Ovary (tissue), 9 donors: Measurements from ENCODE around the gene EFL1. TPM values are rescaled to one million over a fixed set of nuclear protein-coding genes. Genes with fewer than 3 reads are reported as not detected.

Source experiments
- DNase-seq, 5 donors: peaks; one replicate each; pipeline ENCODE4 v3.0.0-alpha.2; 2019 to 2020
- H3K27ac ChIP-seq, 2 donors: fragments of 200-600 bp; one replicate each; pipeline versions ENCODE4 v1.5.1 to v1.8.0; 2019 to 2022
- H3K27me3 ChIP-seq: fragments of 200-600 bp; one replicate; pipeline ENCODE4 v1.8.0; 2022
- H3K36me3 ChIP-seq: fragments of 200-600 bp; sonication (generic); one replicate; pipeline ENCODE4 v1.5.1; 2019
- H3K4me1 ChIP-seq: one replicate; pipeline ENCODE4 v1.8.1; 2013; ENCODE audit warnings: mild to moderate bottlenecking, moderate library complexity; ENCODE audit not compliant: insufficient read depth
- H3K4me3 ChIP-seq: fragments of 200-600 bp; sonication (generic); one replicate; pipeline ENCODE4 v1.5.1; 2017
- H3K9me3 ChIP-seq, 2 donors: fragments of 200-600 bp in 1 of 2; sonication (generic) in 1 of 2; one replicate each; pipeline versions ENCODE4 v1.5.1 to v1.8.1; 2013 to 2019; ENCODE audit warnings: mild to moderate bottlenecking in 1 of 2, moderate library complexity in 1 of 2
- EP300 ChIP-seq: sonication (generic); formaldehyde crosslinking; IDR thresholded peaks from one replicate; pipeline ENCODE4 v1.6.1; 2017; ENCODE audit warnings: antibody characterized with exemption
- POLR2A ChIP-seq: fragments of 450-650 bp; IDR thresholded peaks from one replicate; pipeline ENCODE4 v1.6.1; 2017; ENCODE audit warnings: antibody characterized with exemption, mild to moderate bottlenecking, moderate library complexity
- WGBS, 3 donors: extraction: QIAGEN DNeasy Blood & Tissue Kit in 1 of 3; methylation state at CpG; one replicate each; pipeline versions ENCODE4 v1.1.5 to v1.1.7; 2013 to 2017; 5-methylcytosine and 5-hydroxymethylcytosine counted together
- intact Hi-C, 4 donors: fragments of 100-400 bp; cut with DNase I; formaldehyde crosslinking; loops; one replicate each; pipeline versions ENCODE4 v1.11.0 to v1.15.1; 2022 to 2023
- polyA plus RNA-seq, 2 donors: library from polyadenylated mRNA; stranded (reverse); fragments of 200-250 nt in 1 of 2; fragments of 350-450 nt in 1 of 2; fragmentation: Illumina TruSeq in 1 of 2; extraction: RNeasy Lipid Tissue Mini Kit (QIAGEN cat#74804) in 1 of 2; gene quantifications; one replicate each; pipeline ENCODE4 v1.2.3, GENCODE V29; 2013 to 2014
- total RNA-seq, 7 donors: library from RNA; depleted of rRNA in 2 of 7; stranded (reverse); fragments of >200 nt in 2 of 7; fragmentation: NEBNext Ultra II Directional in 3 of 7; extraction: Animal tissue kit (Norgen Biotek cat#: 25700) in 3 of 7; gene quantifications; one replicate each; pipeline versions ENCODE4 v1.1.0 to v1.2.4, GENCODE V29; 2016 to 2023
- TF ChIP-seq, protein P1 (sequence below), 3 donors: fragments of 450-650 bp in 2 of 3; fragments of 200-600 bp in 1 of 3; IDR thresholded peaks; one replicate each; pipeline versions ENCODE4 v1.5.1 to v1.8.0; 2016 to 2022; ENCODE audit warnings: antibody characterized with exemption in 3 of 3, mild to moderate bottlenecking in 1 of 3
- donor health status: DM: no; HTN: no; CAD: no; lungs with moderate emphysema.
- donor health status: DM: no; HTN: no; CAD: no.
- donor health status: Bipolar disorder and iron deficiency.
- donor health status: DM: yes; HTN: yes; CAD: no.
- donor health status: DM: no; HTN: no; CAD: no.
- donor health status: DM: yes; HTN: yes; CAD: no.

The EFL1 gene
- total and polyA plus RNA-seq, 9 donors: 4.1 to 15.2 (median 8.9) TPM

DNA sequence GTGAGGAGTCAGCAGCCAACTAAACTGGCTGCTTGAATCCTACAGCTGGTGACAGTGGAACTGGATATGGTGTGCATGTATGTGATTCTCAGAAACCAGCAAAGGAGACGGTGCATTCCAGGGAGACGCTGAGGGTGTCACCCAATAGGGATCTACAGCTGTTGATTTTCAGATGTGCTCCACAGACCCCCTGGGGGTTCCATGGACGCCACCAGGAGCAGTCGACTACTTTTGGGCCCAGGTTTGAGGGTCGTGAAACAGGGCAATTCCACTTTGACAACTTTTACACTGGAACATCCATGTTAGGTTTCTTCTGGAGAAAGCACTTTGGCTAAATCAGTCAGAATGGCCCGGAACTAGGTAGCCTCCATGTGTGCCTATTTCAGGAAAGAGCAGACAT lies 145.2 kb downstream of the EFL1 start:
- Histone ChIP-seq H3K9me3 (no peaks in the 10 kb centered on the region), H3K4me3 (no peak overlapping the region), H3K36me3 (no peaks in the 10 kb centered on the region), H3K4me1 (no peaks in the 10 kb centered on the region), H3K27ac (no peak overlapping the region), H3K27me3 (no peaks in the 10 kb centered on the region)
- no peak for DNase-seq
- no peak for TF ChIP-seq POLR2A
- TF ChIP-seq, protein P1, sequence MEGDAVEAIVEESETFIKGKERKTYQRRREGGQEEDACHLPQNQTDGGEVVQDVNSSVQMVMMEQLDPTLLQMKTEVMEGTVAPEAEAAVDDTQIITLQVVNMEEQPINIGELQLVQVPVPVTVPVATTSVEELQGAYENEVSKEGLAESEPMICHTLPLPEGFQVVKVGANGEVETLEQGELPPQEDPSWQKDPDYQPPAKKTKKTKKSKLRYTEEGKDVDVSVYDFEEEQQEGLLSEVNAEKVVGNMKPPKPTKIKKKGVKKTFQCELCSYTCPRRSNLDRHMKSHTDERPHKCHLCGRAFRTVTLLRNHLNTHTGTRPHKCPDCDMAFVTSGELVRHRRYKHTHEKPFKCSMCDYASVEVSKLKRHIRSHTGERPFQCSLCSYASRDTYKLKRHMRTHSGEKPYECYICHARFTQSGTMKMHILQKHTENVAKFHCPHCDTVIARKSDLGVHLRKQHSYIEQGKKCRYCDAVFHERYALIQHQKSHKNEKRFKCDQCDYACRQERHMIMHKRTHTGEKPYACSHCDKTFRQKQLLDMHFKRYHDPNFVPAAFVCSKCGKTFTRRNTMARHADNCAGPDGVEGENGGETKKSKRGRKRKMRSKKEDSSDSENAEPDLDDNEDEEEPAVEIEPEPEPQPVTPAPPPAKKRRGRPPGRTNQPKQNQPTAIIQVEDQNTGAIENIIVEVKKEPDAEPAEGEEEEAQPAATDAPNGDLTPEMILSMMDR (IDR thresholded peaks at IDR 0.05): no peak
- no peak for TF ChIP-seq EP300
- intact Hi-C loops: no loop called here
- 94 to 95% (median 95%) methylated on average over 6 of the region's 6 CpGs for WGBS, 3 donors

DNA sequence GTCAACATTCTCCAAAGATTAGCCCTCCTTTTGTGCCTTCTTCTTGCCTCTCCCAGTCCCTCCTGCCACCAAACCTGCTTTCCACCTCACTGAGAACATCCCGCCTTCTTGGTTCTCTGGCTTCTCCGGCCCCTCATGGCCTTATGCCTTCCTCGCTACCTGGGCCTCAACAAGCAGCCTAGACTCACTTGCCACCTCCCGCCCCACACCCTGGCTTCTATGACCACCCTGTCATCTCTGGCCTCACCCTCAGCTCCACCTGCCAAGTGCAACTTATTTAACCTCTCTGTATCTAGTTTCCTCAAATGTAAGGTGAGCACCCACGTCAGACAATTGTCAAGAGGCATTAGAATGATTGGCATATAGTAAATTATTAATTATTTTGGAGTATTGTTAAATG lies 147.9 kb downstream of the EFL1 start:
- intact Hi-C loops: no loop called here
- DNase-seq: no peak
- H3K4me3 ChIP-seq: no peak overlapping the region
- no peaks in the 10 kb centered on the region for H3K4me1 ChIP-seq
- no peaks in the 10 kb centered on the region for H3K27me3 ChIP-seq
- H3K27ac ChIP-seq: no peak overlapping the region
- 93 to 96% (median 95%) methylated on average over 5 of the region's 5 CpGs for WGBS, 3 donors
- no peaks in the 10 kb centered on the region for H3K9me3 ChIP-seq
- no peaks in the 10 kb centered on the region for H3K36me3 ChIP-seq
- TF ChIP-seq, protein P1 (IDR thresholded peaks at IDR 0.05): no peak
- TF ChIP-seq EP300: no peak
- no peak for TF ChIP-seq POLR2A

DNA sequence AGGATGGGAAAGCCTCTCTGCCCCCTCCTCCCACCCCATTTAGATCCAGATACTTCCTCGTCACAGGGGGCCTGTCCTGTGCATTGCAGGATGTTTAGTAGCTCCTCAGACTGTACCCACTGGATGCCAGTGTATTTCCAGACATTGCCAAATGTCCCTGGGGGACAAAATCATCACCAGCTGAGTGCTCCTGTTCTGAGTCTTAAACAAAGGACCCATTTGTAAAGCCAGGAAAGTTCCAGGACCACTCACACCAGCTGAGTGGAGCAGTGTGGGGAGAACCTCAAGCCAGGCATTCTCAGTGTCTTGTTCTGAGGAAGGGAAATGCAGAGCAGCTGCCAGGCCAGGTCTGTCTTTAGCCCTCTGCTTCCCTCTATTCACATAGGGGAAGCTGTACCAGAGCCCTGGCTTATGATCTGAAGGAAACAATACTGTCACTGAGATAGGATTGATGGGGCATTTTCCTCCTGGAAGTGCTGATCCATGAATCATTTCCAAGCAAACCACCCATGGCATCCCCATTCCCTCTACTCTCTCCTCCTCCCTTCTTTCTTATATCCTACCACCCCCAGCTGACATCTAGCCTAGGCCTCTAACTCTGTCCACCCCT lies 149.3 kb downstream of the EFL1 start:
- no peak overlapping the region for H3K27ac ChIP-seq
- no peaks in the 10 kb centered on the region for H3K36me3 ChIP-seq
- no peaks in the 10 kb centered on the region for H3K9me3 ChIP-seq
- no peaks in the 10 kb centered on the region for H3K4me1 ChIP-seq
- DNase-seq: no peak
- intact Hi-C loops: no loop called here
- TF ChIP-seq POLR2A (no peak), EP300 (no peak)
- TF ChIP-seq, protein P1 (IDR thresholded peaks at IDR 0.05): no peak
- no peaks in the 10 kb centered on the region for H3K27me3 ChIP-seq
- 84 to 88% (median 86%) methylated on average over 1 of the region's 1 CpG for WGBS, 3 donors
- no peak overlapping the region for H3K4me3 ChIP-seq

DNA sequence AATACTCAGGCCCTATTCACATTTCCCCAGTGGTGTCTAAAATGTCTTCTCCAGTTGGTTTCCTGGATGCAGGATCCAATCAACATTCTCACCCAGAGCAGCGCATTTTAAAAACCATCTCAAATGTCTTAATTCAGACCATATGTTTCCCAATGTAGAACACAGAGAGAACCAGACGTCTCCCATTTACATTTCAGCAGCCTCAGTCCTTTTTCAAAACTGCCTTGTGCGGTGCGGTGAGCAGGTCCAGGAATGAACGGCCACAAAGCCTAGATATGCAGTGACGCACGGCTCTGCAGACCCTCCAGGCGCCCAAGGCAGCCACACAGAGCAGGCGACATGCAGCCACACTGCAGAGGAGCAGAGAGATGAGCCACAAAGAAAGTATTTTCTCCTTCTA lies 150.6 kb downstream of the EFL1 start:
- intact Hi-C loops: no loop called here
- Histone ChIP-seq H3K27me3 (no peaks in the 10 kb centered on the region), H3K36me3 (no peaks in the 10 kb centered on the region), H3K27ac (no peak overlapping the region), H3K4me3 (no peak overlapping the region), H3K4me1 (no peaks in the 10 kb centered on the region), H3K9me3 (no peaks in the 10 kb centered on the region)
- no peak for DNase-seq
- TF ChIP-seq POLR2A (no peak), EP300 (no peak)
- TF ChIP-seq, protein P1 (IDR thresholded peaks at IDR 0.05): no peak
- 89 to 94% (median 92%) methylated on average over 9 of the region's 9 CpGs for whole genome bisulfite sequencing, 3 donors
